Panc1 (cell line): ENCODE results near the gene SLC41A3. TPM values are rescaled to one million over a fixed set of nuclear protein-coding genes. Genes with fewer than 3 reads are reported as not detected.

Experiments used
- ATAC-seq: fragments of 200-7000 bp; cut with Tn5 transposase; 2 replicates; pipeline ENCODE4 v1.9.1; 2020; ENCODE audit warnings: mild to moderate bottlenecking, moderate library complexity
- BruUV-seq: library from RNA; stranded (reverse); fragments of 400-500 nt; replicated peaks from 2 replicates; lab custom pipeline; 2021; lab: Mats Ljungman, UMichigan
- CTCF ChIA-PET: fragments of 300-600 bp; sonication (Branson Sonifier 250); formaldehyde crosslinking; loops from one replicate; lab custom pipeline; 2022; ENCODE audit warnings: antibody characterized with exemption; lab: Charles Lee
- POLR2A ChIA-PET: fragments of 300-600 bp; sonication (Branson Sonifier 250); formaldehyde crosslinking; loops from one replicate; lab custom pipeline; 2022; ENCODE audit warnings: antibody characterized with exemption; lab: Charles Lee
- DNase-seq: peaks from one replicate; pipeline ENCODE4 v3.0.0-alpha.2; 2010; ENCODE audit warnings: low read depth, low spot score
- H3K27ac ChIP-seq: 2 replicates; pipeline ENCODE4 v1.5.1; 2011; ENCODE audit warnings: mild to moderate bottlenecking, low read length, inconsistent platforms
- H3K27me3 ChIP-seq: fragments of 200-500 bp; sonication (Bioruptor generic); 2 replicates; pipeline ENCODE4 v1.6.0; 2014; ENCODE audit warnings: low read length, inconsistent platforms; ENCODE audit not compliant: control insufficient read depth, insufficient read depth
- H3K36me3 ChIP-seq: fragments of 200-500 bp; sonication (Bioruptor generic); 2 replicates; pipeline ENCODE4 v1.5.1; 2014; ENCODE audit warnings: inconsistent platforms, mild to moderate bottlenecking, low read length, moderate library complexity; ENCODE audit not compliant: control insufficient read depth, insufficient read depth
- H3K4me1 ChIP-seq: 2 replicates; pipeline ENCODE4 v1.5.1; 2011; ENCODE audit warnings: inconsistent platforms, mild to moderate bottlenecking, low read length, moderate library complexity; ENCODE audit not compliant: control insufficient read depth, insufficient read depth
- H3K4me3 ChIP-seq, 2 experiments: 2 replicates each; pipeline ENCODE4 v1.5.1; 2011 to 2012; ENCODE audit warnings: low read depth in 2 of 2, low read length in 2 of 2, mild to moderate bottlenecking in 2 of 2, inconsistent platforms in 1 of 2, moderate library complexity in 1 of 2
- H3K9me3 ChIP-seq: fragments of 200-500 bp; sonication (Bioruptor generic); 2 replicates; pipeline ENCODE4 v1.5.1; 2014; ENCODE audit warnings: low read depth, mild to moderate bottlenecking, inconsistent platforms, low read length, moderate library complexity; ENCODE audit not compliant: control insufficient read depth, insufficient read depth
- CTCF ChIP-seq: fragments of 450-650 bp; IDR thresholded peaks from 2 replicates; pipeline ENCODE4 v1.5.1; 2017; ENCODE audit warnings: mild to moderate bottlenecking
- POLR2AphosphoS5 ChIP-seq: IDR thresholded peaks from 2 replicates; pipeline ENCODE4 v1.6.1; 2012; ENCODE audit warnings: mild to moderate bottlenecking, low read depth, low read length, moderate library complexity
- SIN3A ChIP-seq: IDR thresholded peaks from 2 replicates; pipeline ENCODE4 v1.6.1; 2012; ENCODE audit warnings: low read depth, mild to moderate bottlenecking, low read length, moderate library complexity, borderline replicate concordance; ENCODE audit not compliant: insufficient read depth
- TCF7L2 ChIP-seq: IDR thresholded peaks from 2 replicates; pipeline ENCODE4 v1.6.1; 2011; ENCODE audit warnings: mild to moderate bottlenecking, low read depth, low read length, inconsistent platforms
- in situ Hi-C: cut with HindIII; loops from 2 replicates; pipeline ENCODE4 v1.10.0; 2016; ENCODE audit warnings: low sequenced_read_pairs, low pct_unique_long_range_greater_than_20kb
- intact Hi-C: fragments of 100-400 bp; cut with micrococcal nuclease; formaldehyde crosslinking; loops from one replicate; pipeline ENCODE4 v1.10.0; 2022; ENCODE audit not compliant: unreplicated experiment
- total RNA-seq: library from RNA; stranded (reverse); gene quantifications from one replicate; pipeline ENCODE4 v1.2.1, GENCODE V29; 2021; ENCODE audit not compliant: unreplicated experiment
- TF ChIP-seq, protein P1 (sequence below), 2 experiments: IDR thresholded peaks; 2 replicates each; pipeline ENCODE4 v1.6.1; 2011 to 2012; ENCODE audit warnings: low read depth in 2 of 2, control low read depth in 1 of 2, low read length in 1 of 2, mild to moderate bottlenecking in 1 of 2, moderate library complexity in 1 of 2; ENCODE audit not compliant: insufficient read depth in 1 of 2

SLC41A3 gene
- total RNA-seq, 1 experiment from 2014 or later = 39.0 TPM

DNA sequence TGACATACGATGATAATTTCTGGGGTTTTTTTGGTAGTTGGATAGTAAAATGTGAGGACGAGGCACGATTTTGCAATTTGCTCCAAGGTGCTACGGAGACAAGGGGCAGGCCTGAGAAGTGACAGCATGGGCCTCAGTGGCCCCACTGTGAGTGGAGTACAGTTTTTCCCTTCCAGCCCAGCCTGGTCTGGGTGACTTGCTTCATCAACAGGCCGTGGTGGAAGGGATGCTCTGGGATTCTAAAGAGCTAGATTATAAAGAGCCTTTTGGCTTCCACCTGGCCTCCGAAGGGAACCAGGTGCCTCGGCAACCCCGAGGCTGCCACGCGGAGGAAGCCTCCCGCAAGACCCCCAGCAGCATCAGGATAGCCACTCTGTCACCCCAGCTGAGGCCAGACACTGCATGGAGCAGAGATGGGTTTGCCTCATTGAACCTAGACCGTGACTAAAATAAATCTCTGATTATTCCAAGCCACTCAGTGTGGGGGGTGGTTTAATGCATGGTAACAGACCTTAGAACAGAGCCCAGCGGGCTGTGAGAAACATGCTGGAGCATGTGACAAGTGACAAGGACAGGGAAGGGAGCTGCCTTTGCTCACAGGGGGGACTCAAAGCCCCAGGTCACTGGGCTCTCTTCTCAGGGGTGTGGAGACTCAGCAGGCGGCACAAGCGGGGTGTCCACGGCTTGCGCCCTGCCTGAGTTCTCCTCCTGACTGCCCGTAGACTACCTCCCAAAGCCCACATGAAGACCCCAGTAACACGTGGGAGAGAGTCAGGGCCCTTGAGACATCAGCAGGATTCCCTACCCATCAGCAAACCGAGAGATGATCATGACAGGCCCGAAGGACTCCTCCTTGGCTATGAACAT lies 22.6 kb upstream of the SLC41A3 start:
- DNase-seq (no peak), ATAC-seq (no peak)
- in situ Hi-C loops = no loop called here
- H3K27me3 ChIP-seq = no peaks in the 10 kb centered on the region
- no peak overlapping the region for H3K4me3 ChIP-seq
- BruUV-seq = no TSS peak
- POLR2A ChIA-PET = interaction anchor here (0.6 kb wide), 1 partner anchor 1088 kb away, joined by 3 read pairs; no protein-coding TSS in a partner anchor
- CTCF ChIA-PET = no interaction called here
- no peak for TF ChIP-seq POLR2AphosphoS5
- no peak for TF ChIP-seq SIN3A
- no peak for TF ChIP-seq TCF7L2
- TF ChIP-seq, protein P1, sequence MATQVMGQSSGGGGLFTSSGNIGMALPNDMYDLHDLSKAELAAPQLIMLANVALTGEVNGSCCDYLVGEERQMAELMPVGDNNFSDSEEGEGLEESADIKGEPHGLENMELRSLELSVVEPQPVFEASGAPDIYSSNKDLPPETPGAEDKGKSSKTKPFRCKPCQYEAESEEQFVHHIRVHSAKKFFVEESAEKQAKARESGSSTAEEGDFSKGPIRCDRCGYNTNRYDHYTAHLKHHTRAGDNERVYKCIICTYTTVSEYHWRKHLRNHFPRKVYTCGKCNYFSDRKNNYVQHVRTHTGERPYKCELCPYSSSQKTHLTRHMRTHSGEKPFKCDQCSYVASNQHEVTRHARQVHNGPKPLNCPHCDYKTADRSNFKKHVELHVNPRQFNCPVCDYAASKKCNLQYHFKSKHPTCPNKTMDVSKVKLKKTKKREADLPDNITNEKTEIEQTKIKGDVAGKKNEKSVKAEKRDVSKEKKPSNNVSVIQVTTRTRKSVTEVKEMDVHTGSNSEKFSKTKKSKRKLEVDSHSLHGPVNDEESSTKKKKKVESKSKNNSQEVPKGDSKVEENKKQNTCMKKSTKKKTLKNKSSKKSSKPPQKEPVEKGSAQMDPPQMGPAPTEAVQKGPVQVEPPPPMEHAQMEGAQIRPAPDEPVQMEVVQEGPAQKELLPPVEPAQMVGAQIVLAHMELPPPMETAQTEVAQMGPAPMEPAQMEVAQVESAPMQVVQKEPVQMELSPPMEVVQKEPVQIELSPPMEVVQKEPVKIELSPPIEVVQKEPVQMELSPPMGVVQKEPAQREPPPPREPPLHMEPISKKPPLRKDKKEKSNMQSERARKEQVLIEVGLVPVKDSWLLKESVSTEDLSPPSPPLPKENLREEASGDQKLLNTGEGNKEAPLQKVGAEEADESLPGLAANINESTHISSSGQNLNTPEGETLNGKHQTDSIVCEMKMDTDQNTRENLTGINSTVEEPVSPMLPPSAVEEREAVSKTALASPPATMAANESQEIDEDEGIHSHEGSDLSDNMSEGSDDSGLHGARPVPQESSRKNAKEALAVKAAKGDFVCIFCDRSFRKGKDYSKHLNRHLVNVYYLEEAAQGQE (IDR thresholded peaks at IDR 0.05; ENCODE audit: insufficient read depth in 1 of 2, low read depth in 2 of 2, low read length in 1 of 2) = no peak
- TF ChIP-seq CTCF = no peak
- H3K27ac ChIP-seq = no peak overlapping the region
- H3K4me1 ChIP-seq = no peaks in the 10 kb centered on the region
- intact Hi-C loops = no loop called here
- no peaks in the 10 kb centered on the region for H3K9me3 ChIP-seq
- no peaks in the 10 kb centered on the region for H3K36me3 ChIP-seq

DNA sequence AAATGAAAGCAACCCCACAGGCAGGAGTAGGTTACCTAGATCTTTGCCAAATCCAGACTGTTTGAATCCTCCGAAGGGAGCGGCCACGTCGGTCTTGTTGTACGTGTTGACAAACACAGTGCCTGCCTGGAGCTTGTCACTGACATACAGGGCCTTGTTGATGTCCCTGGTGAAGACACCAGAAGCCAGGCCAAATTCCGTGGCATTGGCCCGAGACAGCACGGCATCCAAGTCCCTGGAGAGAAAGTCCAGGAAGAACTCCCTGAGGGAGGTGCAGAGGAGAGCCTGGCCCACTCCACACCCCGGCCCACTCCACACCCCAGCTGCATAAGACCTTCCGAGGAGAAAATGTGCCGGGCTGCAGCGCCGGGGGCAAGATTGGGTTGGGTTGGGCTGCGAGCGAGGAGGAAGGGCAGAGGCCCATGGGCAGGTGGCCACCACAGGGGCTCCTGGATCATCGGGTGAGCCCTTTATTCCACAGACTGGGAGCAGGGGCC lies 21.8 kb upstream of the SLC41A3 start:
- ATAC-seq (no peak), DNase-seq (no peak)
- CTCF ChIA-PET = interaction anchor here (0.6 kb wide), 1 partner anchor 243 kb away, joined by 3 read pairs; no protein-coding TSS in a partner anchor
- H3K27me3 ChIP-seq = no peaks in the 10 kb centered on the region
- in situ Hi-C loops = no loop called here
- intact Hi-C loops = no loop called here
- no peaks in the 10 kb centered on the region for H3K9me3 ChIP-seq
- TF ChIP-seq, protein P1 (IDR thresholded peaks at IDR 0.05; ENCODE audit: insufficient read depth in 1 of 2, low read depth in 2 of 2, low read length in 1 of 2) = no peak
- TF ChIP-seq SIN3A (no peak), TCF7L2 (no peak), POLR2AphosphoS5 (no peak), CTCF (no peak)
- no peak overlapping the region for H3K4me3 ChIP-seq
- POLR2A ChIA-PET = no interaction called here
- BruUV-seq = no TSS peak
- no peak overlapping the region for H3K27ac ChIP-seq
- H3K4me1 ChIP-seq = no peaks in the 10 kb centered on the region
- no peaks in the 10 kb centered on the region for H3K36me3 ChIP-seq
